KMS-11 (cell line): Measurements from ENCODE around the gene RNPEP.
"Not testable (repeated sequence)": the region's sequence is repeated elsewhere in the genome, so short reads cannot be mapped to it uniquely, and the experiment has no call there.

ENCODE experiments used
- H2AFZ ChIP-seq: fragments of 200-600 bp; sonication (generic); 2 replicates; pipeline ENCODE4 v1.6.1; 2016; ENCODE audit warnings: antibody characterized with exemption, mixed run types, low read depth
- H3K27ac ChIP-seq: fragments of 200-600 bp; sonication (generic); 2 replicates; pipeline ENCODE4 v1.6.1; 2016; ENCODE audit warnings: mild to moderate bottlenecking, mixed run types
- H3K27me3 ChIP-seq: fragments of 200-600 bp; sonication (generic); 2 replicates; pipeline ENCODE4 v1.6.1; 2017; ENCODE audit warnings: mild to moderate bottlenecking, low read depth, mixed run types, moderate library complexity; ENCODE audit not compliant: insufficient read depth
- H3K36me3 ChIP-seq: fragments of 200-600 bp; sonication (generic); 2 replicates; pipeline ENCODE4 v1.6.1; 2017; ENCODE audit warnings: mild to moderate bottlenecking, mixed run types; ENCODE audit not compliant: insufficient read depth
- H3K4me1 ChIP-seq: fragments of 200-600 bp; sonication (generic); 2 replicates; pipeline ENCODE4 v1.6.1; 2016; ENCODE audit warnings: mild to moderate bottlenecking, low read depth, mixed run types; ENCODE audit not compliant: poor library complexity, severe bottlenecking
- H3K4me2 ChIP-seq: fragments of 200-600 bp; sonication (generic); 2 replicates; pipeline ENCODE4 v1.7.0; 2016; ENCODE audit warnings: mild to moderate bottlenecking, mixed run types
- H3K4me3 ChIP-seq: fragments of 200-600 bp; sonication (generic); IDR thresholded peaks from 2 replicates; pipeline ENCODE4 v1.6.1; 2017; ENCODE audit warnings: low read depth, low read length, mixed read lengths; ENCODE audit not compliant: insufficient read depth
- H3K79me2 ChIP-seq: fragments of 200-600 bp; sonication (generic); 2 replicates; pipeline ENCODE4 v1.6.1; 2016; ENCODE audit warnings: low read depth, mixed run types; ENCODE audit not compliant: insufficient read depth
- H3K9ac ChIP-seq: fragments of 200-600 bp; sonication (generic); 2 replicates; pipeline ENCODE4 v1.6.1; 2016; ENCODE audit warnings: mild to moderate bottlenecking, mixed run types
- H4K20me1 ChIP-seq: fragments of 200-600 bp; sonication (generic); 2 replicates; pipeline ENCODE4 v1.6.1; 2016; ENCODE audit warnings: mild to moderate bottlenecking, mixed run types; ENCODE audit not compliant: insufficient read depth
- CTCF ChIP-seq: fragments of 200-600 bp; sonication (generic); conservative IDR thresholded peaks from 2 replicates; pipeline ENCODE4 v1.6.1; 2017; ENCODE audit warnings: low read depth, mild to moderate bottlenecking, antibody characterized with exemption, low read length, moderate library complexity, mixed read lengths

Gene RNPEP

GRCh38 chr1:201938440-201939035 lies 43.9 kb upstream of the RNPEP start:
- H4K20me1 ChIP-seq: no peaks in the 10 kb centered on the region
- H3K4me2 ChIP-seq: no peak overlapping the region
- no peak overlapping the region for H3K27ac ChIP-seq
- no peaks in the 10 kb centered on the region for H3K36me3 ChIP-seq
- H3K4me3 ChIP-seq: no peak overlapping the region
- H3K4me1 ChIP-seq: no peaks in the 10 kb centered on the region
- no peak overlapping the region for H2AFZ ChIP-seq
- H3K79me2 ChIP-seq: no peaks in the 10 kb centered on the region
- no peak for TF ChIP-seq CTCF
- H3K27me3 ChIP-seq: no peaks in the 10 kb centered on the region
- no peak overlapping the region for H3K9ac ChIP-seq

- Histone ChIP-seq H3K4me3 (no peak overlapping the region), H3K27me3 (no peaks in the 10 kb centered on the region), H3K36me3 (no peaks in the 10 kb centered on the region), H3K27ac (no peak overlapping the region), H3K79me2 (no peaks in the 10 kb centered on the region), H4K20me1 (no peaks in the 10 kb centered on the region), H3K4me1 (no peaks in the 10 kb centered on the region), H2AFZ (no peak overlapping the region), H3K4me2 (no peak overlapping the region), H3K9ac (no peak overlapping the region)
- no peak for TF ChIP-seq CTCF
Observed at GRCh38 chr1:201939148-201939547, 43.3 kb upstream of the RNPEP start.

- no peak overlapping the region for H3K4me2 ChIP-seq
- H3K9ac ChIP-seq: no peak overlapping the region
- no peaks in the 10 kb centered on the region for H3K27me3 ChIP-seq
- no peak overlapping the region for H3K27ac ChIP-seq
- H3K4me3 ChIP-seq: no peak overlapping the region
- H3K79me2 ChIP-seq: no peaks in the 10 kb centered on the region
- H4K20me1 ChIP-seq: no peaks in the 10 kb centered on the region
- H3K4me1 ChIP-seq: no peaks in the 10 kb centered on the region
- no peak overlapping the region for H2AFZ ChIP-seq
- TF ChIP-seq CTCF: no peak
- H3K36me3 ChIP-seq: no peaks in the 10 kb centered on the region
Observed at GRCh38 chr1:201939574-201939973, 42.9 kb upstream of the RNPEP start.

GRCh38 chr1:201940316-201940715 lies 42.1 kb upstream of the RNPEP start:
- not testable (repeated sequence) for H4K20me1 ChIP-seq, H3K27me3 ChIP-seq, H3K4me1 ChIP-seq, H3K9ac ChIP-seq, H3K4me3 ChIP-seq, H2AFZ ChIP-seq, H3K79me2 ChIP-seq, H3K27ac ChIP-seq, H3K4me2 ChIP-seq, H3K36me3 ChIP-seq

GRCh38 chr1:201941420-201942128 lies 40.9 kb upstream of the RNPEP start:
- H2AFZ ChIP-seq: no peak overlapping the region
- no peak overlapping the region for H3K27ac ChIP-seq
- no peak for TF ChIP-seq CTCF
- H3K36me3 ChIP-seq: no peaks in the 10 kb centered on the region
- no peaks in the 10 kb centered on the region for H3K4me1 ChIP-seq
- no peaks in the 10 kb centered on the region for H3K79me2 ChIP-seq
- no peak overlapping the region for H3K4me2 ChIP-seq
- H3K9ac ChIP-seq: no peak overlapping the region
- no peaks in the 10 kb centered on the region for H4K20me1 ChIP-seq
- H3K4me3 ChIP-seq: no peak overlapping the region
- peaks cover 15% of the 10 kb centered on the region; the same call in 1 of the 2 replicates for H3K27me3 ChIP-seq
